Vagina (tissue), 2 donors: ENCODE results near the gene KLHL29.

ENCODE experiments used
- POLR2A ChIP-seq, 2 donors: fragments of 450-650 bp; IDR thresholded peaks; one replicate each; pipeline ENCODE4 v1.6.1; 2017; ENCODE audit warnings: antibody characterized with exemption in 2 of 2, mild to moderate bottlenecking in 2 of 2, moderate library complexity in 2 of 2
- TF ChIP-seq, protein P1 (sequence below), 3 experiments: fragments of 450-650 bp in 2 of 3; fragments of 200-600 bp in 1 of 3; sonication (generic) in 1 of 3; IDR thresholded peaks; one replicate each; pipeline ENCODE4 v1.5.1; 2017 to 2019; ENCODE audit warnings: antibody characterized with exemption in 3 of 3, mild to moderate bottlenecking in 2 of 3, moderate library complexity in 2 of 3

DNA sequence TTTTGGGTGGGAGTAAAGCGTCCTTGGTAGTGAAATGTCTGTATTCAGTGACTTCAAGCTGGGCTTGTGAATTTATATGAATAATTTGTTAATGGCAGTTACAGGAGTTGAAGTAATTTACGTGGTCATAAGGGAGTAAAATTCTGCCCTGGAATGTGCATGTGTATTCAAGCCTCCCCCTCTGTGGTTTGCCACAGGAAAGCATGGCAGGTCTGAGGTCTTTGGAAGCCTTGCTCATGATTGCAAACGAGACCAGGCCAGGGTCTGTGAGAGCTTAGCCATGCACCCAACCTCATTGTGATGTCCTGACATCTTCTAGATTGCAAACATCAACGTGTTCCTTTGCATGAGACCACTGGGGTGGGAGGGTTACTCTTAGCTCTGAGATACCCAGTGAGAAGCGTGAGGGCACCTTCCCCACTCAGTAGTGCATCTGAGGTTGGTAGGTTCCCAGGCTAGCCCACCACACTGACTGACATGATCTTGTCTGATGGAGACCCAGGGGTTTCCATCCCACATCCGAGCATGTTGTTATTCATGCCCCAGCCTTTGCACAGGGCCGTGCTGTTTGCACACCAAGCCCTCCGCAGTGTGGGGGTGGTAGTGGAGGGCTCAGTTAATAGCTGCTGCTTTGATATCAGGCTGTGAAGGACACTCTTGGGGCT lies 216.5 kb downstream of the KLHL29 start:
- TF ChIP-seq, protein P1, sequence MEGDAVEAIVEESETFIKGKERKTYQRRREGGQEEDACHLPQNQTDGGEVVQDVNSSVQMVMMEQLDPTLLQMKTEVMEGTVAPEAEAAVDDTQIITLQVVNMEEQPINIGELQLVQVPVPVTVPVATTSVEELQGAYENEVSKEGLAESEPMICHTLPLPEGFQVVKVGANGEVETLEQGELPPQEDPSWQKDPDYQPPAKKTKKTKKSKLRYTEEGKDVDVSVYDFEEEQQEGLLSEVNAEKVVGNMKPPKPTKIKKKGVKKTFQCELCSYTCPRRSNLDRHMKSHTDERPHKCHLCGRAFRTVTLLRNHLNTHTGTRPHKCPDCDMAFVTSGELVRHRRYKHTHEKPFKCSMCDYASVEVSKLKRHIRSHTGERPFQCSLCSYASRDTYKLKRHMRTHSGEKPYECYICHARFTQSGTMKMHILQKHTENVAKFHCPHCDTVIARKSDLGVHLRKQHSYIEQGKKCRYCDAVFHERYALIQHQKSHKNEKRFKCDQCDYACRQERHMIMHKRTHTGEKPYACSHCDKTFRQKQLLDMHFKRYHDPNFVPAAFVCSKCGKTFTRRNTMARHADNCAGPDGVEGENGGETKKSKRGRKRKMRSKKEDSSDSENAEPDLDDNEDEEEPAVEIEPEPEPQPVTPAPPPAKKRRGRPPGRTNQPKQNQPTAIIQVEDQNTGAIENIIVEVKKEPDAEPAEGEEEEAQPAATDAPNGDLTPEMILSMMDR (IDR thresholded peaks at IDR 0.05): no peak
- TF ChIP-seq POLR2A (IDR thresholded peaks at IDR 0.05): no peak
